ENCODE data around the gene SORBS1.

The SORBS1 gene

DNA sequence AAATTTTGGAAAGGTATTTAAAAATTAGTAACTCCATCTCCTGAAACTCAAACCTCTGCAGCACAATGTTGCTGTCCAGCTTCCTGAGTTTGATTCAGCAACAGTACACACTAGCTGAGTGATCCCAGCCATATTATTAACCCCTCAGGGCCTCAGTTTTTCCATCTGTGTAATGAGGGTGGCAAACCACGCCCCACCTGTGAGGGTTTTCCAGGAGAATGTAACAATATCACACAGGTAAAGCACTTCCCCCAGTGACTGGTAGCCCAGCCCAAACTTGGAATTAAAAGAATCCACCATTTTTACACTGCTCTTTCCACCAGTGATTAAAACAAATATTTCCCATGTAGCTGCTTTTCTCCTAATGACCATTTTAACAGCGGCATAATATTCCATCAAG lies 122.4 kb downstream of the SORBS1 start:
- H3K27ac ChIP-seq (replicated peaks), result no peak overlapping the region
- H3K27me3 ChIP-seq (ENCODE audit: insufficient read depth, poor library complexity, severe bottlenecking), result no peaks in the 10 kb centered on the region
- TF ChIP-seq SPI1 (IDR thresholded peaks at IDR 0.05; ENCODE audit: borderline replicate concordance, low read depth), result no peak
- TF ChIP-seq, protein P1, sequence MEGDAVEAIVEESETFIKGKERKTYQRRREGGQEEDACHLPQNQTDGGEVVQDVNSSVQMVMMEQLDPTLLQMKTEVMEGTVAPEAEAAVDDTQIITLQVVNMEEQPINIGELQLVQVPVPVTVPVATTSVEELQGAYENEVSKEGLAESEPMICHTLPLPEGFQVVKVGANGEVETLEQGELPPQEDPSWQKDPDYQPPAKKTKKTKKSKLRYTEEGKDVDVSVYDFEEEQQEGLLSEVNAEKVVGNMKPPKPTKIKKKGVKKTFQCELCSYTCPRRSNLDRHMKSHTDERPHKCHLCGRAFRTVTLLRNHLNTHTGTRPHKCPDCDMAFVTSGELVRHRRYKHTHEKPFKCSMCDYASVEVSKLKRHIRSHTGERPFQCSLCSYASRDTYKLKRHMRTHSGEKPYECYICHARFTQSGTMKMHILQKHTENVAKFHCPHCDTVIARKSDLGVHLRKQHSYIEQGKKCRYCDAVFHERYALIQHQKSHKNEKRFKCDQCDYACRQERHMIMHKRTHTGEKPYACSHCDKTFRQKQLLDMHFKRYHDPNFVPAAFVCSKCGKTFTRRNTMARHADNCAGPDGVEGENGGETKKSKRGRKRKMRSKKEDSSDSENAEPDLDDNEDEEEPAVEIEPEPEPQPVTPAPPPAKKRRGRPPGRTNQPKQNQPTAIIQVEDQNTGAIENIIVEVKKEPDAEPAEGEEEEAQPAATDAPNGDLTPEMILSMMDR (IDR thresholded peaks at IDR 0.05; ENCODE audit: insufficient read depth, low read length), result no peak
- no peak for TF ChIP-seq GABPA (IDR thresholded peaks at IDR 0.05; ENCODE audit: low read depth)
- TF ChIP-seq POLR2AphosphoS5 (IDR thresholded peaks at IDR 0.05; ENCODE audit: low read depth), result no peak
- TF ChIP-seq, protein P2, sequence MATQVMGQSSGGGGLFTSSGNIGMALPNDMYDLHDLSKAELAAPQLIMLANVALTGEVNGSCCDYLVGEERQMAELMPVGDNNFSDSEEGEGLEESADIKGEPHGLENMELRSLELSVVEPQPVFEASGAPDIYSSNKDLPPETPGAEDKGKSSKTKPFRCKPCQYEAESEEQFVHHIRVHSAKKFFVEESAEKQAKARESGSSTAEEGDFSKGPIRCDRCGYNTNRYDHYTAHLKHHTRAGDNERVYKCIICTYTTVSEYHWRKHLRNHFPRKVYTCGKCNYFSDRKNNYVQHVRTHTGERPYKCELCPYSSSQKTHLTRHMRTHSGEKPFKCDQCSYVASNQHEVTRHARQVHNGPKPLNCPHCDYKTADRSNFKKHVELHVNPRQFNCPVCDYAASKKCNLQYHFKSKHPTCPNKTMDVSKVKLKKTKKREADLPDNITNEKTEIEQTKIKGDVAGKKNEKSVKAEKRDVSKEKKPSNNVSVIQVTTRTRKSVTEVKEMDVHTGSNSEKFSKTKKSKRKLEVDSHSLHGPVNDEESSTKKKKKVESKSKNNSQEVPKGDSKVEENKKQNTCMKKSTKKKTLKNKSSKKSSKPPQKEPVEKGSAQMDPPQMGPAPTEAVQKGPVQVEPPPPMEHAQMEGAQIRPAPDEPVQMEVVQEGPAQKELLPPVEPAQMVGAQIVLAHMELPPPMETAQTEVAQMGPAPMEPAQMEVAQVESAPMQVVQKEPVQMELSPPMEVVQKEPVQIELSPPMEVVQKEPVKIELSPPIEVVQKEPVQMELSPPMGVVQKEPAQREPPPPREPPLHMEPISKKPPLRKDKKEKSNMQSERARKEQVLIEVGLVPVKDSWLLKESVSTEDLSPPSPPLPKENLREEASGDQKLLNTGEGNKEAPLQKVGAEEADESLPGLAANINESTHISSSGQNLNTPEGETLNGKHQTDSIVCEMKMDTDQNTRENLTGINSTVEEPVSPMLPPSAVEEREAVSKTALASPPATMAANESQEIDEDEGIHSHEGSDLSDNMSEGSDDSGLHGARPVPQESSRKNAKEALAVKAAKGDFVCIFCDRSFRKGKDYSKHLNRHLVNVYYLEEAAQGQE (IDR thresholded peaks at IDR 0.05; ENCODE audit: insufficient replicate concordance, low read depth), result no peak
- no peak for DNase-seq (ENCODE audit: low read depth in 1 of 2, low spot score in 1 of 2)
- no peak overlapping the region for H3K4me3 ChIP-seq (replicated peaks; ENCODE audit: insufficient read depth, low read length)

DNA sequence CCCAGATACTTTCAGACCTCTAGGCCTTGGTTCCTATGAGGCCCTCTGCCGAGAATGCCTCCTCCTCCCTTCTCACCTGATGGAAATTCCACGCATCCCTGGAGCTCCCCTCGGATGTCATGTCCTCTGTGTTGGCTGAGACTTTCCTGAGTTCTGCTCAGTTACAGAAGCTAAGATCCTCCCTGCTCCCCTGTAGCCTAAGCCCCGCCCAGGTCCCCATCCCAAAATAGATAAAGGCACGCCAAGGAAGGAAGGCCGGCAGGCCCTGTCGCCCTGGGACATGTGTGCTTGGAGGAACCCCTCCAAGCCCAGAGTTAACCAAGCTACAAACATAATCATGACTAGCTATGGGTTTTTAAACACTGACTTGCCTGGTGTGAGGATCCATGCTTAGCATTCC lies 123.5 kb downstream of the SORBS1 start:
- Histone ChIP-seq H3K4me3 (replicated peaks; ENCODE audit: insufficient read depth, low read length) (no peak overlapping the region), H3K27ac (replicated peaks) (no peak overlapping the region), H3K27me3 (ENCODE audit: insufficient read depth, poor library complexity, severe bottlenecking) (no peaks in the 10 kb centered on the region)
- TF ChIP-seq, protein P1 (IDR thresholded peaks at IDR 0.05; ENCODE audit: insufficient read depth, low read length), result no peak
- TF ChIP-seq POLR2AphosphoS5 (IDR thresholded peaks at IDR 0.05; ENCODE audit: low read depth) (no peak), GABPA (IDR thresholded peaks at IDR 0.05; ENCODE audit: low read depth) (no peak), SPI1 (IDR thresholded peaks at IDR 0.05; ENCODE audit: borderline replicate concordance, low read depth) (no peak)
- TF ChIP-seq, protein P2 (IDR thresholded peaks at IDR 0.05; ENCODE audit: insufficient replicate concordance, low read depth), result no peak
- no peak for DNase-seq (ENCODE audit: low read depth in 1 of 2, low spot score in 1 of 2)

DNA sequence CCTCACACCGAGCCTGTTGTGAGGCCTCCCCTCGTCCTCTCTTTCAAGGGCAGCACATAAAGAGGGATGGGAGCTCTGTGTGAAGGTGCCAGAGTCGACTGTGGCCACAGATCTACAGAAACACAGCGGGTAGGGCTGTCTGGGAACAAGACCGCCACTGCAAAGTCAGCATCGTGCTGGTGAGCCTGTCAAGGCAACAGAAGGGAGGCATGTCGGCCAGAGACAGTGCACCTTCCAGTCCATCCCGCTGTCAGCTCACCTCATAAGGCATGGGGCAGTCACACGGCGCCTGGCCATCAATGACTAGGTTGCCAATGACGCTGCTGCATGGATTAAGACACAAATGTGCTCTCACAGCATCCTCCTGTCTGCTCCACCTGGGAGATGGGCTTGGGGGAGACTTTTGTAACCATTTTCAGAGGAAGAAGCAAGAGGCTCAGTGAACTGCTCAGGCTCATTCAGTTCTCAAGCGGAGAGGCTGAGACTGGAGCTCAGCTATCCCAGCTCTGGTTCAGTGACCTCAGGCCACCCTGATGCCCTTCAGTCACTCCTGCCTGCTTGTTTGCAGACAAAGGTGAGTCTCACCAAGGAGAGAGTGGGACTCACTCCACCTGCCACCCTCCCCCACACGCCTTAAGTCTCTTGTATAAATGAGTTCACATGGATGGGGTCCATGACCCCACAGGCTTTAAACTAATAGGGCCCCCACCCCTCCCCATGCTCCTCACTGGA lies 125.5 kb downstream of the SORBS1 start:
- H3K27ac ChIP-seq (replicated peaks), result no peak overlapping the region
- DNase-seq (ENCODE audit: low read depth in 1 of 2, low spot score in 1 of 2), result no peak
- TF ChIP-seq, protein P1 (IDR thresholded peaks at IDR 0.05; ENCODE audit: insufficient read depth, low read length), result no peak
- TF ChIP-seq, protein P2 (IDR thresholded peaks at IDR 0.05; ENCODE audit: insufficient replicate concordance, low read depth), result no peak
- TF ChIP-seq SPI1 (IDR thresholded peaks at IDR 0.05; ENCODE audit: borderline replicate concordance, low read depth), result no peak
- no peak for TF ChIP-seq POLR2AphosphoS5 (IDR thresholded peaks at IDR 0.05; ENCODE audit: low read depth)
- TF ChIP-seq GABPA (IDR thresholded peaks at IDR 0.05; ENCODE audit: low read depth), result no peak

More for the DNA sequence above, 125.5 kb downstream of the SORBS1 start:
- no peaks in the 10 kb centered on the region for H3K27me3 ChIP-seq (ENCODE audit: insufficient read depth, poor library complexity, severe bottlenecking)
- no peak overlapping the region for H3K4me3 ChIP-seq (replicated peaks; ENCODE audit: insufficient read depth, low read length)
